Upper lobe of right lung (tissue), 1 donor: ENCODE data around the gene RPS6KL1. TPM values are rescaled to one million over a fixed set of nuclear protein-coding genes. Genes with fewer than 3 reads are reported as not detected.

Experiments
- ATAC-seq: fragments of 200-7000 bp; cut with Tn5 transposase; one replicate; pipeline ENCODE4 v1.9.1; 2020; ENCODE audit warnings: mild to moderate bottlenecking, moderate library complexity
- DNase-seq: peaks from one replicate; pipeline ENCODE4 v3.0.0-alpha.2; 2020
- H3K27ac ChIP-seq: fragments of 200-600 bp; one replicate; pipeline ENCODE4 v1.8.0; 2022
- H3K27me3 ChIP-seq: fragments of 200-600 bp; one replicate; pipeline ENCODE4 v1.8.0; 2022; ENCODE audit warnings: mild to moderate bottlenecking
- H3K36me3 ChIP-seq: fragments of 200-600 bp; one replicate; pipeline ENCODE4 v1.8.0; 2022
- H3K4me1 ChIP-seq: fragments of 200-600 bp; one replicate; pipeline ENCODE4 v1.8.0; 2022
- H3K4me3 ChIP-seq: fragments of 200-600 bp; one replicate; pipeline ENCODE4 v1.8.0; 2022; ENCODE audit warnings: mild to moderate bottlenecking
- H3K9me3 ChIP-seq: fragments of 200-600 bp; one replicate; pipeline ENCODE4 v1.8.0; 2022
- intact Hi-C: fragments of 100-400 bp; cut with DNase I; formaldehyde crosslinking; loops from one replicate; pipeline ENCODE4 v1.11.0; 2022
- total RNA-seq: library from RNA; stranded (reverse); fragmentation: NEBNext Ultra II Directional; extraction: Animal tissue kit (Norgen Biotek cat#: 25700); gene quantifications from one replicate; pipeline ENCODE4 v1.2.1, GENCODE V29; 2021
- TF ChIP-seq, protein P1 (sequence below): fragments of 200-600 bp; IDR thresholded peaks from one replicate; pipeline ENCODE4 v1.8.0; 2022; ENCODE audit warnings: antibody characterized with exemption
- donor health status: DM: no; HTN: yes; CAD: no; lungs with severe emphysema.

Gene RPS6KL1
- total RNA-seq, 1 donor from 2014 or later = 5.1 TPM

DNA sequence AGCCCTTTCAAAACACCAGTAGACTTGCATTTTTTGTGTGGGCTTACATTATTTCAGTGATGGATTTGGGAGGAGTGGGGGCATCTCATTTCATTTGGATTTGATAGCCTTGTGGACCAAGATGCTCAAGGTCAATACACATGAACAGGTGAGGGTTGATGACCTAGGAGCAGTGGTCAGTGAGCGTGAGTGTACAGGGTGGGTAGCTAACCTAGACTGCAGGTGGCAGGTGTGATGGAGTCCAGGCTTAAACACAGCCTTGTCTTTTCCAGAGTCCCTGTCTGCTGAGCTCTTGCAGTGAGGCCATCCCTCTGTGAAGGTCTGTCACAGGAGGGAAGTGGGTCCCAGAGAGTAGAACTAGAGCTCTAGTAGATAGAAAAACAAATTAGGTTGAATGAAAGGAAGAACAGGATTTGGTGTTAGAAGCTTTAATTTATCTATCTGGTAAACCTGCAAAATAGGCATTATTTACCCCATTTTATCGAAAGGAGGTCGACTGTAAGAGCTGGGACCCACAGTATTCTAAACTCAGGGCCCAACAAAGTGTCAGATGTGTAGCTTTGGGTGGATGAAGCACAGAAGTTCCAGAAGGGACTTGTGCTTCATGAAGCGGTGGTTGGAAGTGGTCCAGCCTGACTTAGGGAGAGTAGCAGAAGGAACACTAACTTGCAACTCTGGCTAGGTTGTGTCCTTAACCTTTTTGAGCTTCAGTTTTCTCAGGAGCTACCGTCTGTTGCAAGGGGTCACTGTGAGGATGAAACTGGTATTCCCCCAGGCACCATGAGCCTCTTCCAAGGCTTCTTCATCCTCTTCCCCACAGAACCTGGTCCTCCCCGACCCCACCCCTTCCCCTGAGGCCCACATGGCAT is 18.2 kb downstream of the RPS6KL1 start:
- no peak for ATAC-seq
- H3K36me3 ChIP-seq = peaks cover 49% of the 10 kb centered on the region

DNA sequence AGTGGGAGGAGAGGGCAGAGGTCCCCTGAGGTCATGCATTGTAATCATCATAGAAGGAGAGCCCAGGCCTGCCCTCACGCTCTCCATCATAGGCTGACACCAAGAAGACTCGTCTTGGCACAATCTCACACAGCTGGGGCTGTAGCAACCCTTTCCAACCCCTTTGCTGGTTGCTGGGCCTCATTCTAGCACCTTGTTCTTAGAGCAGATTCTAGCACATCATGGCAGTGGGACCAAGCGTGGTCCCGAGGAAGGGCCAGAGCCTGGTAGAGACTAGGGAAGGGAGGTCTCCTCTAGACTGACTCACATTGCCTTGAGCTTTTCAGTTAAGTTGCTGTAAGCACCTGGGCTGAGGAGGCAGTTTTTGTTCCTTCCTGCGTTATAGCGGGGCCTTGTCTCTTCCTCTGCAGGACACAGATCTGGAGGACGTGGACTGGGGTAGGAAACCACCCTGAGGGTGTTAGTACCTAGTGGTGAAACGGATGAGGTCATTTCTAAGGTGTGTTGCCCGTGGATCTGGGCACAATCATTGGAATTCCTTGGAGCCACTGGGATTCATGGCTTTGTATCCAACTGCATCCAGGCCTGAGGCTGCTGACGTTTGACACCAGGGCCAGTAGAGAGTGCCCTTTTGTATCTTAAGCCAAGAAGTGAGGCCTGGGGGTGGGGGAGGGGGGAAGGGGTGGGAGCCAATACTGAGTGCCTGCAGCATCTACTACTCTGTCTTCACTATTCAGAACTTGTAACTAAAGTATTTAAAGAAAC is 19.9 kb downstream of the RPS6KL1 start:
- TF ChIP-seq, protein P1, sequence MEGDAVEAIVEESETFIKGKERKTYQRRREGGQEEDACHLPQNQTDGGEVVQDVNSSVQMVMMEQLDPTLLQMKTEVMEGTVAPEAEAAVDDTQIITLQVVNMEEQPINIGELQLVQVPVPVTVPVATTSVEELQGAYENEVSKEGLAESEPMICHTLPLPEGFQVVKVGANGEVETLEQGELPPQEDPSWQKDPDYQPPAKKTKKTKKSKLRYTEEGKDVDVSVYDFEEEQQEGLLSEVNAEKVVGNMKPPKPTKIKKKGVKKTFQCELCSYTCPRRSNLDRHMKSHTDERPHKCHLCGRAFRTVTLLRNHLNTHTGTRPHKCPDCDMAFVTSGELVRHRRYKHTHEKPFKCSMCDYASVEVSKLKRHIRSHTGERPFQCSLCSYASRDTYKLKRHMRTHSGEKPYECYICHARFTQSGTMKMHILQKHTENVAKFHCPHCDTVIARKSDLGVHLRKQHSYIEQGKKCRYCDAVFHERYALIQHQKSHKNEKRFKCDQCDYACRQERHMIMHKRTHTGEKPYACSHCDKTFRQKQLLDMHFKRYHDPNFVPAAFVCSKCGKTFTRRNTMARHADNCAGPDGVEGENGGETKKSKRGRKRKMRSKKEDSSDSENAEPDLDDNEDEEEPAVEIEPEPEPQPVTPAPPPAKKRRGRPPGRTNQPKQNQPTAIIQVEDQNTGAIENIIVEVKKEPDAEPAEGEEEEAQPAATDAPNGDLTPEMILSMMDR = no peak
- Histone ChIP-seq H3K4me3 (no peak overlapping the region), H3K27me3 (no peaks in the 10 kb centered on the region), H3K4me1 (peaks cover 11% of the 10 kb centered on the region), H3K9me3 (no peaks in the 10 kb centered on the region), H3K36me3 (peaks cover 66% of the 10 kb centered on the region), H3K27ac (no peak overlapping the region)
- no peak for ATAC-seq
- intact Hi-C loops = no loop called here
- DNase-seq = no peak

More for the DNA sequence above, 18.2 kb downstream of the RPS6KL1 start:
- Histone ChIP-seq H3K4me3 (no peak overlapping the region), H3K27ac (no peak overlapping the region), H3K4me1 (peaks cover 15% of the 10 kb centered on the region), H3K9me3 (no peaks in the 10 kb centered on the region), H3K27me3 (no peaks in the 10 kb centered on the region)
- intact Hi-C loops = no loop called here
- no peak for DNase-seq
- TF ChIP-seq, protein P1 = no peak

DNA sequence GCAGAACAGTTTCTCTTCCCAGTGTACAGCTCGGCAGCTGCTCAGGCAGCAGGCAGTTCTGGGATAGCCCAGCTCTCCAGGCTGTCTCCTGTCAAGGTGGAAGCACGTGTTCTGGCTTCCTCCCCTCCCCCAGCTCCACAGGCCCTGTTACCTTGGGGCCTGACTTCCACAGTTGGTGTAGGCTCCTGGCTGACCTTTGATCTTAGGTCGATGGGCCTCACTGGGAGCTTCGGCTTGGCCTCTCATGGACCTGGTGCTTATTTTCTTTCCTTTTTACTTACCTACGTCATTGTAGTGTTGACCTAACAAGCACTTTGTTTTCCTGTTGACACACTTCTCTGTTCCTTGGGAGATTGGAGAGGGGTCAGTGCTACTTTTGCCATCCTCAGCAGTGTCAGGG is 24.4 kb downstream of the RPS6KL1 start:
- ATAC-seq = no peak
- TF ChIP-seq, protein P1 = no peak
- intact Hi-C loops = no loop called here
- Histone ChIP-seq H3K36me3 (peaks cover 100% of the 10 kb centered on the region), H3K4me3 (no peak overlapping the region), H3K4me1 (no peaks in the 10 kb centered on the region), H3K9me3 (no peaks in the 10 kb centered on the region), H3K27me3 (no peaks in the 10 kb centered on the region), H3K27ac (no peak overlapping the region)
- no peak for DNase-seq

DNA sequence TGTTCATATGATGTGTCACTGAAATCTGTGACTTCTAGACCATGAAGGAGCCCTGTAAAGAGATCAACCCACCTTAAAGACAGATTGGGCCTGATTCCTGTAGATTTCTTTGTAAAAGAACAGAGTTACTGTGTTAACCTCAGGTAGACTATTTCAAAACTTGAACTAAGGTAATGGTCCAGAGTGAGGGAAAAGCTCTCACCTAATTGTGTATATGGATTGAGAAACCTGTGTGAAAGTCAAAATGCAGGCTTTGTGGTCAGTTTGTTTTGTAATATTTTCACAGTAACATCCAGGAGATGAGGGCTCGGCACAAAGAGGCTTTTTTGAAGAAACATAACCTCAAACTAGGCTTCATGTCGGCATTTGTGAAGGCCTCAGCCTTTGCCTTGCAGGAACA is 25.0 kb downstream of the RPS6KL1 start:
- Histone ChIP-seq H3K27ac (no peak overlapping the region), H3K9me3 (no peaks in the 10 kb centered on the region), H3K27me3 (no peaks in the 10 kb centered on the region), H3K4me3 (no peak overlapping the region), H3K36me3 (peaks cover 100% of the 10 kb centered on the region), H3K4me1 (no peaks in the 10 kb centered on the region)
- DNase-seq (no peak), ATAC-seq (no peak)
- intact Hi-C loops = no loop called here
- TF ChIP-seq, protein P1 = no peak

DNA sequence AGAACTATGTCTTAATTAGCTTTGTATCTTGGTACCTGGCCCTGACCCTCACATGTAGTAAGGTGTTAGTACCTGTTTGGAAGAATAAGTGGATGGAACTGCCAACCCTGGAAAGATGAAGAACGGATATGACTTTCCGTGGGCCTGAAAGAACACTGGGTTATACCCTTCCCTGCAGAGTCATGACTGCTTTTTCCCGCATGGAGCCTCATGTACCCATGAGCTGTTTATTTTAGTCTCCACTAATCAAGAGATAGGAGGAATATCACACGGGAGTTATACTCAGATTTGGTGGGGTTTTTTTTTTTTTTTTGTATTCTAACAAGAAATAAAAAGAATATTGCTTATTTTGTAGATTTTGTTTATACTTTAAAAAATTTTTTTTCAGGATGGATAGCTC is 25.4 kb downstream of the RPS6KL1 start:
- TF ChIP-seq, protein P1 = no peak
- no peak for DNase-seq
- Histone ChIP-seq H3K4me3 (no peak overlapping the region), H3K27me3 (no peaks in the 10 kb centered on the region), H3K36me3 (peaks cover 100% of the 10 kb centered on the region), H3K27ac (no peak overlapping the region), H3K4me1 (no peaks in the 10 kb centered on the region), H3K9me3 (no peaks in the 10 kb centered on the region)
- ATAC-seq = no peak
- intact Hi-C loops = no loop called here
